ENCODE measurements around the gene OR6Y1. TPM values are rescaled to one million over a fixed set of nuclear protein-coding genes. Genes with fewer than 3 reads are reported as not detected.

The OR6Y1 gene
- total RNA-seq, 1 experiment from 2014 or later: not detected

DNA sequence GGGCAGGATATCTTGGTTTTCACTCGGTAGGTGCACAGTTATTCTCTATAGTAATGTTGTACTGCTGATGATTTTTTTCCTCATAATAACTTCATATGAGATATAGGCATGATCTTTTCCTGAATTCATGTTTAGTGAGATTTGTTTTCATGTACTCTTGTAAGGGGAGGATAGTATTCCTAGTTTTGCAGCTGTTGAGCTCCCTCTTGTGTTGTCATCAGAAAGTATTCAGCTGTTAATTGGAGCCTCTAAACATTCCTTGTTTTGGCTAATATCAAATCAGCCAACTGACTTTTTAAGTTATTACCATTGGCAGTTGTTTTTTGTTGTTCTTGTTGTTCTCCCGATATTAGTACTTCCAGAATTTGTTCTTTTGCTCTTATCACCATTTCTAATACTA, 57.8 kb downstream of the OR6Y1 start:
- ChIA-PET CTCF (interaction anchor here (1.3 to 1.5 kb wide), 2 partner anchors 293 to 502 kb away, joined by 4 to 13 read pairs; no protein-coding TSS in a partner anchor), RAD21 (ENCODE audit: low non-redundant PET in 1 of 2, low total read pairs in 2 of 2, uncharacterized antibody in 2 of 2, unreplicated experiment in 2 of 2) (no interaction called here), POLR2A (no interaction called here)
- no peak overlapping the region for H3K4me2 ChIP-seq (ENCODE audit: low read length)
- no peaks in the 10 kb centered on the region for H3K9me3 ChIP-seq (ENCODE audit: control insufficient read depth in 1 of 2, insufficient read depth in 1 of 2, low read depth in 1 of 2, low read length in 2 of 2)
- intact Hi-C loops (cut with micrococcal nuclease): no loop called here
- H3K4me3 ChIP-seq (replicated peaks in 1 of 2; ENCODE audit: low read depth in 1 of 2, low read length in 2 of 2): no peak overlapping the region
- DNase-seq (ENCODE audit: low read depth, low spot score): no peak
- H3K27ac ChIP-seq (ENCODE audit: low read depth, low read length): no peak overlapping the region
- H3K9me2 ChIP-seq (ENCODE audit: insufficient read depth): no peaks in the 10 kb centered on the region
- no peak overlapping the region for H3K9ac ChIP-seq (ENCODE audit: low read length)
- TF ChIP-seq, protein P1, sequence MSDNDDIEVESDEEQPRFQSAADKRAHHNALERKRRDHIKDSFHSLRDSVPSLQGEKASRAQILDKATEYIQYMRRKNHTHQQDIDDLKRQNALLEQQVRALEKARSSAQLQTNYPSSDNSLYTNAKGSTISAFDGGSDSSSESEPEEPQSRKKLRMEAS (IDR thresholded peaks at IDR 0.05): no peak
- TF ChIP-seq SP1 (IDR thresholded peaks at IDR 0.05; ENCODE audit: low read depth) (no peak), RAD21 (IDR thresholded peaks at IDR 0.05; ENCODE audit: low read depth) (0 out of 2 replicates have a peak, but pooled peaks have one; percentile 17)
- TF ChIP-seq, protein P2, sequence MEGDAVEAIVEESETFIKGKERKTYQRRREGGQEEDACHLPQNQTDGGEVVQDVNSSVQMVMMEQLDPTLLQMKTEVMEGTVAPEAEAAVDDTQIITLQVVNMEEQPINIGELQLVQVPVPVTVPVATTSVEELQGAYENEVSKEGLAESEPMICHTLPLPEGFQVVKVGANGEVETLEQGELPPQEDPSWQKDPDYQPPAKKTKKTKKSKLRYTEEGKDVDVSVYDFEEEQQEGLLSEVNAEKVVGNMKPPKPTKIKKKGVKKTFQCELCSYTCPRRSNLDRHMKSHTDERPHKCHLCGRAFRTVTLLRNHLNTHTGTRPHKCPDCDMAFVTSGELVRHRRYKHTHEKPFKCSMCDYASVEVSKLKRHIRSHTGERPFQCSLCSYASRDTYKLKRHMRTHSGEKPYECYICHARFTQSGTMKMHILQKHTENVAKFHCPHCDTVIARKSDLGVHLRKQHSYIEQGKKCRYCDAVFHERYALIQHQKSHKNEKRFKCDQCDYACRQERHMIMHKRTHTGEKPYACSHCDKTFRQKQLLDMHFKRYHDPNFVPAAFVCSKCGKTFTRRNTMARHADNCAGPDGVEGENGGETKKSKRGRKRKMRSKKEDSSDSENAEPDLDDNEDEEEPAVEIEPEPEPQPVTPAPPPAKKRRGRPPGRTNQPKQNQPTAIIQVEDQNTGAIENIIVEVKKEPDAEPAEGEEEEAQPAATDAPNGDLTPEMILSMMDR (IDR thresholded peaks at IDR 0.05 in 2 of 3, conservative IDR thresholded peaks at IDR 0.05 in 1 of 3; ENCODE audit: borderline replicate concordance in 1 of 3, insufficient read depth in 1 of 3, low read depth in 2 of 3, low read length in 2 of 3): 0 out of 6 replicates have a peak, but pooled peaks of 1 of the 3 experiments have one; percentile 25
- no peaks in the 10 kb centered on the region for H3K36me3 ChIP-seq (ENCODE audit: control insufficient read depth in 1 of 2, insufficient read depth in 2 of 2, low read length in 2 of 2)
- no peaks in the 10 kb centered on the region for H3K79me2 ChIP-seq (ENCODE audit: insufficient read depth, low read length)
- H4K20me1 ChIP-seq (ENCODE audit: insufficient read depth): no peaks in the 10 kb centered on the region
- no TSS peak for BruUV-seq (replicated peaks)
- no peaks in the 10 kb centered on the region for H3K4me1 ChIP-seq (ENCODE audit: control insufficient read depth in 1 of 2, insufficient read depth in 2 of 2, low read length in 2 of 2)
- ATAC-seq: no peak
- H3K27me3 ChIP-seq (ENCODE audit: insufficient read depth, low read length): no peaks in the 10 kb centered on the region
- H2AFZ ChIP-seq (ENCODE audit: low read depth, low read length, poor library complexity, severe bottlenecking): no peak overlapping the region

DNA sequence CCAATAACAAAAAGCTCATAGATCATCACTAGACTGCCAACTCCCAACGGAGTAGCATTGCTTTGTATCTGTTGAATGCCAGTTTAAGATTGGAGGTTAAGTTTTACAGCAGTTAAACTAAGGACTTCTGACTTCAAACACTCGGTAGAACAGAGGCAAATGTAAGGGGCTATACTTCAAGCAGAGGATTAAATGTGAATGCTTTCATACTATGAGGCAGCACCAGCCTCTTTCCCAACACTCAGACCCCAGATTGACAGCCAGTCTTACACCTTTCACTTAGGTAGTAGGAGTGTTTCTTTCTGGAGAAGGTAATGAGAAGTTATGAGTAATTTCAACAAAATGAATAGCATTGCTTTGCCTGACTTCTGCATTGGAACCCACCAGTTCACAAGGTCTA, 59.4 kb downstream of the OR6Y1 start:
- ATAC-seq: no peak
- Histone ChIP-seq H3K4me1 (ENCODE audit: control insufficient read depth in 1 of 2, insufficient read depth in 2 of 2, low read length in 2 of 2) (no peaks in the 10 kb centered on the region), H3K9me3 (ENCODE audit: control insufficient read depth in 1 of 2, insufficient read depth in 1 of 2, low read depth in 1 of 2, low read length in 2 of 2) (no peaks in the 10 kb centered on the region), H2AFZ (ENCODE audit: low read depth, low read length, poor library complexity, severe bottlenecking) (no peak overlapping the region), H3K4me3 (replicated peaks in 1 of 2; ENCODE audit: low read depth in 1 of 2, low read length in 2 of 2) (no peak overlapping the region), H3K27ac (ENCODE audit: low read depth, low read length) (no peak overlapping the region), H3K79me2 (ENCODE audit: insufficient read depth, low read length) (no peaks in the 10 kb centered on the region), H3K36me3 (ENCODE audit: control insufficient read depth in 1 of 2, insufficient read depth in 2 of 2, low read length in 2 of 2) (no peaks in the 10 kb centered on the region), H3K27me3 (ENCODE audit: insufficient read depth, low read length) (no peaks in the 10 kb centered on the region), H3K4me2 (ENCODE audit: low read length) (no peak overlapping the region), H4K20me1 (ENCODE audit: insufficient read depth) (no peaks in the 10 kb centered on the region), H3K9ac (ENCODE audit: low read length) (no peak overlapping the region), H3K9me2 (ENCODE audit: insufficient read depth) (no peaks in the 10 kb centered on the region)
- ChIA-PET RAD21 (ENCODE audit: low non-redundant PET in 1 of 2, low total read pairs in 2 of 2, uncharacterized antibody in 2 of 2, unreplicated experiment in 2 of 2) (no interaction called here), POLR2A (no interaction called here), CTCF (no interaction called here)
- no peak for DNase-seq (ENCODE audit: low read depth, low spot score)
- TF ChIP-seq SIN3A (IDR thresholded peaks at IDR 0.05; ENCODE audit: low read depth) (no peak), ELF1 (IDR thresholded peaks at IDR 0.05; ENCODE audit: borderline replicate concordance, low read depth) (no peak), ZNF274 (IDR thresholded peaks at IDR 0.05; ENCODE audit: low read depth, low read length) (no peak), EZH2phosphoT487 (IDR thresholded peaks at IDR 0.05; ENCODE audit: borderline replicate concordance) (no peak), FOSL1 (IDR thresholded peaks at IDR 0.05; ENCODE audit: low read depth) (no peak), CEBPB (IDR thresholded peaks at IDR 0.05; ENCODE audit: low read depth) (no peak), SRF (IDR thresholded peaks at IDR 0.05; ENCODE audit: low read depth) (no peak), TCF7L2 (IDR thresholded peaks at IDR 0.05; ENCODE audit: borderline replicate concordance, extremely low read depth, insufficient read depth, insufficient read length) (no peak), POLR2AphosphoS5 (IDR thresholded peaks at IDR 0.05; ENCODE audit: low read depth, low read length) (no peak)
- TF ChIP-seq, protein P3, sequence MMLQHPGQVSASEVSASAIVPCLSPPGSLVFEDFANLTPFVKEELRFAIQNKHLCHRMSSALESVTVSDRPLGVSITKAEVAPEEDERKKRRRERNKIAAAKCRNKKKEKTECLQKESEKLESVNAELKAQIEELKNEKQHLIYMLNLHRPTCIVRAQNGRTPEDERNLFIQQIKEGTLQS (IDR thresholded peaks at IDR 0.05): no peak
- TF ChIP-seq, protein P1 (IDR thresholded peaks at IDR 0.05): no peak
- TF ChIP-seq, protein P4, sequence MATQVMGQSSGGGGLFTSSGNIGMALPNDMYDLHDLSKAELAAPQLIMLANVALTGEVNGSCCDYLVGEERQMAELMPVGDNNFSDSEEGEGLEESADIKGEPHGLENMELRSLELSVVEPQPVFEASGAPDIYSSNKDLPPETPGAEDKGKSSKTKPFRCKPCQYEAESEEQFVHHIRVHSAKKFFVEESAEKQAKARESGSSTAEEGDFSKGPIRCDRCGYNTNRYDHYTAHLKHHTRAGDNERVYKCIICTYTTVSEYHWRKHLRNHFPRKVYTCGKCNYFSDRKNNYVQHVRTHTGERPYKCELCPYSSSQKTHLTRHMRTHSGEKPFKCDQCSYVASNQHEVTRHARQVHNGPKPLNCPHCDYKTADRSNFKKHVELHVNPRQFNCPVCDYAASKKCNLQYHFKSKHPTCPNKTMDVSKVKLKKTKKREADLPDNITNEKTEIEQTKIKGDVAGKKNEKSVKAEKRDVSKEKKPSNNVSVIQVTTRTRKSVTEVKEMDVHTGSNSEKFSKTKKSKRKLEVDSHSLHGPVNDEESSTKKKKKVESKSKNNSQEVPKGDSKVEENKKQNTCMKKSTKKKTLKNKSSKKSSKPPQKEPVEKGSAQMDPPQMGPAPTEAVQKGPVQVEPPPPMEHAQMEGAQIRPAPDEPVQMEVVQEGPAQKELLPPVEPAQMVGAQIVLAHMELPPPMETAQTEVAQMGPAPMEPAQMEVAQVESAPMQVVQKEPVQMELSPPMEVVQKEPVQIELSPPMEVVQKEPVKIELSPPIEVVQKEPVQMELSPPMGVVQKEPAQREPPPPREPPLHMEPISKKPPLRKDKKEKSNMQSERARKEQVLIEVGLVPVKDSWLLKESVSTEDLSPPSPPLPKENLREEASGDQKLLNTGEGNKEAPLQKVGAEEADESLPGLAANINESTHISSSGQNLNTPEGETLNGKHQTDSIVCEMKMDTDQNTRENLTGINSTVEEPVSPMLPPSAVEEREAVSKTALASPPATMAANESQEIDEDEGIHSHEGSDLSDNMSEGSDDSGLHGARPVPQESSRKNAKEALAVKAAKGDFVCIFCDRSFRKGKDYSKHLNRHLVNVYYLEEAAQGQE (IDR thresholded peaks at IDR 0.05; ENCODE audit: low read depth): no peak
- intact Hi-C loops (cut with micrococcal nuclease): no loop called here
- BruUV-seq (replicated peaks): no TSS peak

All from HCT116 (cell line).